DOHH2 (cell line): ENCODE results near the gene LOXL4.

Source experiments
- EZH2phosphoT487 ChIP-seq: fragments of 200-600 bp; sonication (generic); IDR thresholded peaks from 2 replicates; pipeline ENCODE4 v1.6.1; 2017; ENCODE audit warnings: borderline replicate concordance, mild to moderate bottlenecking, antibody characterized with exemption, low read length, moderate library complexity, mixed read lengths
- TF ChIP-seq, protein P1 (sequence below): fragments of 200-600 bp; sonication (generic); IDR thresholded peaks from one replicate; pipeline ENCODE4 v1.5.1; 2014; ENCODE audit warnings: antibody characterized with exemption, mild to moderate bottlenecking, low read depth, low read length; ENCODE audit not compliant: poor library complexity, severe bottlenecking

DNA sequence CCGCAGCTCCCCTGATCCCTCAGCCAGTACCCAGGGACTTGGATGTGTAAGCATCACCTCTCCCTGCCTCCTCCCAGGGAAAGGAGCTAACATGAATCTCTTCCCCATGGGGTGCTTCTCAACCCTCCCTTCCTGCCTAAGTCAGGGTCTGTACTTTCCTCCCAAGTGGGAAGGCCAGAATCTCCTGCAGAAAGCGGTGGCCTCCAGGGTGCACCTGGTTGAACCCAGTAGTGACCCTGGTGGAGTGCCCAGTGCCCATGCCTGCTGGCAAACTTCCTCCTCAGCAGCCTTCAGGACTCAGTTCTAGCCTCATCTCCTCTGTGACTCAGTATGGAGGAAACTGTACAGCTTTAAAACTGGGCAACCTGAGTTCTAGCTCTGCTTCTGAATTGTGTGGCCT is 2.8 kb upstream of the LOXL4 start:
- TF ChIP-seq, protein P1, sequence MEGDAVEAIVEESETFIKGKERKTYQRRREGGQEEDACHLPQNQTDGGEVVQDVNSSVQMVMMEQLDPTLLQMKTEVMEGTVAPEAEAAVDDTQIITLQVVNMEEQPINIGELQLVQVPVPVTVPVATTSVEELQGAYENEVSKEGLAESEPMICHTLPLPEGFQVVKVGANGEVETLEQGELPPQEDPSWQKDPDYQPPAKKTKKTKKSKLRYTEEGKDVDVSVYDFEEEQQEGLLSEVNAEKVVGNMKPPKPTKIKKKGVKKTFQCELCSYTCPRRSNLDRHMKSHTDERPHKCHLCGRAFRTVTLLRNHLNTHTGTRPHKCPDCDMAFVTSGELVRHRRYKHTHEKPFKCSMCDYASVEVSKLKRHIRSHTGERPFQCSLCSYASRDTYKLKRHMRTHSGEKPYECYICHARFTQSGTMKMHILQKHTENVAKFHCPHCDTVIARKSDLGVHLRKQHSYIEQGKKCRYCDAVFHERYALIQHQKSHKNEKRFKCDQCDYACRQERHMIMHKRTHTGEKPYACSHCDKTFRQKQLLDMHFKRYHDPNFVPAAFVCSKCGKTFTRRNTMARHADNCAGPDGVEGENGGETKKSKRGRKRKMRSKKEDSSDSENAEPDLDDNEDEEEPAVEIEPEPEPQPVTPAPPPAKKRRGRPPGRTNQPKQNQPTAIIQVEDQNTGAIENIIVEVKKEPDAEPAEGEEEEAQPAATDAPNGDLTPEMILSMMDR: no peak
- TF ChIP-seq EZH2phosphoT487: no peak
